ENCODE results near the gene CDH4. TPM values are rescaled to one million over a fixed set of nuclear protein-coding genes. Genes with fewer than 3 reads are reported as not detected.

CDH4 gene
- total and polyA plus RNA-seq, 2 of the 4 experiments (the other 2 are of a cell fraction): 1.6 to 3.5 TPM

DNA sequence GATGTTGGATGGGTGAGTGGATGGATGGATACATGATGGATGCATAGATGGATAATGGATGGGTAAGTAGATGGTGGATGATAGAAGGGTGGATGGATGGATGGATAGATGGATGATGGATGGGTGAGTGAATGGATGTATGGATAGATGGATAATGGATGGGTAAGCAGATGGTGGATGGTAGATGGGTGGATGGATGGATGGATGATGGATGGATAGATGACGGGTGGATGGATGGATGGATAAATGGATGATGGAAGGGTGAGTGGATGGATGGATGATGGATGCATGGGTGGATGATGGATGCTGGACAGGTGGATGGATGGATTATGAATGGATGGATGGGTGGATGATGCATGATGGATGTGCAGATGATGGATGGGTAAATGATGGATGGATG lies 638.1 kb downstream of the CDH4 start:
- no peak overlapping the region for H3K9ac ChIP-seq (ENCODE audit: low read depth, low read length)
- H4K8ac ChIP-seq (ENCODE audit: low read depth in 2 of 2, low read length in 2 of 2): no peak overlapping the region
- H2BK120ac ChIP-seq (ENCODE audit: low read depth, low read length): no peak overlapping the region
- POLR2A ChIA-PET (ENCODE audit: unreplicated experiment): no interaction called here
- no TSS peak for BruUV-seq (replicated peaks)
- no peak overlapping the region for H3K27ac ChIP-seq (ENCODE audit: insufficient read depth, low read length)
- H3K56ac ChIP-seq (ENCODE audit: extremely low read depth, insufficient read depth, low read length): no peak overlapping the region
- H3K23ac ChIP-seq (ENCODE audit: low read depth, low read length): no peak overlapping the region
- no peaks in the 10 kb centered on the region for H3K27me3 ChIP-seq (ENCODE audit: control insufficient read depth, insufficient read depth, low read length)
- TF ChIP-seq CHD1 (IDR thresholded peaks at IDR 0.05; ENCODE audit: low read depth, low read length): no peak
- TF ChIP-seq MAZ (IDR thresholded peaks at IDR 0.05; ENCODE audit: borderline replicate concordance, low read depth, low read length): no peak
- TF ChIP-seq, protein P1, sequence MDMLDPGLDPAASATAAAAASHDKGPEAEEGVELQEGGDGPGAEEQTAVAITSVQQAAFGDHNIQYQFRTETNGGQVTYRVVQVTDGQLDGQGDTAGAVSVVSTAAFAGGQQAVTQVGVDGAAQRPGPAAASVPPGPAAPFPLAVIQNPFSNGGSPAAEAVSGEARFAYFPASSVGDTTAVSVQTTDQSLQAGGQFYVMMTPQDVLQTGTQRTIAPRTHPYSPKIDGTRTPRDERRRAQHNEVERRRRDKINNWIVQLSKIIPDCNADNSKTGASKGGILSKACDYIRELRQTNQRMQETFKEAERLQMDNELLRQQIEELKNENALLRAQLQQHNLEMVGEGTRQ (IDR thresholded peaks at IDR 0.05; ENCODE audit: low read depth, low read length): no peak
- no peak for TF ChIP-seq MAFK (IDR thresholded peaks at IDR 0.05; ENCODE audit: low read depth, low read length)
- no peak for TF ChIP-seq CEBPB (IDR thresholded peaks at IDR 0.05; ENCODE audit: low read depth, low read length)
- TF ChIP-seq RFX5 (IDR thresholded peaks at IDR 0.05; ENCODE audit: low read depth, low read length): no peak
- TF ChIP-seq RCOR1 (IDR thresholded peaks at IDR 0.05; ENCODE audit: insufficient replicate concordance, low read length): no peak
- TF ChIP-seq MXI1 (IDR thresholded peaks at IDR 0.05; ENCODE audit: borderline replicate concordance, low read depth, low read length): no peak
- TF ChIP-seq SMC3 (IDR thresholded peaks at IDR 0.05; ENCODE audit: low read depth, low read length): no peak
- no peak for TF ChIP-seq FOS (IDR thresholded peaks at IDR 0.05; ENCODE audit: low read depth, low read length)
- TF ChIP-seq, protein P2, sequence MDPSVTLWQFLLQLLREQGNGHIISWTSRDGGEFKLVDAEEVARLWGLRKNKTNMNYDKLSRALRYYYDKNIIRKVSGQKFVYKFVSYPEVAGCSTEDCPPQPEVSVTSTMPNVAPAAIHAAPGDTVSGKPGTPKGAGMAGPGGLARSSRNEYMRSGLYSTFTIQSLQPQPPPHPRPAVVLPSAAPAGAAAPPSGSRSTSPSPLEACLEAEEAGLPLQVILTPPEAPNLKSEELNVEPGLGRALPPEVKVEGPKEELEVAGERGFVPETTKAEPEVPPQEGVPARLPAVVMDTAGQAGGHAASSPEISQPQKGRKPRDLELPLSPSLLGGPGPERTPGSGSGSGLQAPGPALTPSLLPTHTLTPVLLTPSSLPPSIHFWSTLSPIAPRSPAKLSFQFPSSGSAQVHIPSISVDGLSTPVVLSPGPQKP (IDR thresholded peaks at IDR 0.05; ENCODE audit: borderline replicate concordance, low read depth, low read length): no peak
- intact Hi-C loops (cut with micrococcal nuclease) (no loop called here), dilution Hi-C loops (cut with HindIII; ENCODE audit: low sequenced_read_pairs, unreplicated experiment) (no loop called here), in situ Hi-C loops (cut with MboI; ENCODE audit: low sequenced_read_pairs) (loop anchor here (10.0 to 25.0 kb wide), 3 partner anchors 628 to 1828 kb away; partner anchors contain the start of gene CDH4)
- no peak overlapping the region for H2AK5ac ChIP-seq (ENCODE audit: low read depth, low read length)
- H4K91ac ChIP-seq (ENCODE audit: insufficient read depth, low read depth, low read length): no peak overlapping the region
- no peak overlapping the region for H2AFZ ChIP-seq (replicated peaks; ENCODE audit: low read length, poor library complexity)
- no peak overlapping the region for H3K4me3 ChIP-seq (ENCODE audit: insufficient read depth, low read depth, low read length)
- peaks cover 2% of the 10 kb centered on the region for H3K9me3 ChIP-seq (ENCODE audit: control insufficient read depth, insufficient read depth, low read length)
- H3K4ac ChIP-seq (ENCODE audit: low read depth, low read length): no peak overlapping the region
- H2BK20ac ChIP-seq (ENCODE audit: low read depth, low read length): no peak overlapping the region
- 0% methylated on average over 1 of the region's 1 CpG; no CpG with 5 or more reads in 1 of the 2 experiments for WGBS, 2 experiments (ENCODE audit: extremely low coverage in 2 of 2, insufficient read length in 1 of 2)
- H2BK5ac ChIP-seq (ENCODE audit: low read depth, low read length, poor library complexity, severe bottlenecking): no peak overlapping the region
- no peaks in the 10 kb centered on the region for H3K9me1 ChIP-seq (ENCODE audit: insufficient read depth, low read length)
- DNase-seq (no peak), ATAC-seq (ENCODE audit: low read depth) (no peak)
- no peak overlapping the region for H2BK15ac ChIP-seq (ENCODE audit: low read depth, low read length)
- CTCF ChIA-PET: no interaction called here
- H2AK9ac ChIP-seq (replicated peaks; ENCODE audit: low read depth, low read length, poor library complexity): no peak overlapping the region
- no peaks in the 10 kb centered on the region for H3K79me1 ChIP-seq (ENCODE audit: low read depth in 1 of 2, low read length in 2 of 2)
- H3K36me3 ChIP-seq (ENCODE audit: control insufficient read depth, insufficient read depth, low read length): no peaks in the 10 kb centered on the region
- no peak overlapping the region for H3K18ac ChIP-seq (ENCODE audit: low read depth, low read length)
- no peak overlapping the region for H3K4me2 ChIP-seq (ENCODE audit: low read depth, low read length)
- no peaks in the 10 kb centered on the region for H3K4me1 ChIP-seq (ENCODE audit: control insufficient read depth, insufficient read depth, low read length)
- no peak overlapping the region for H3K14ac ChIP-seq (replicated peaks; ENCODE audit: low read depth, low read length)
- no peaks in the 10 kb centered on the region for H4K20me1 ChIP-seq (ENCODE audit: insufficient read depth, low read length)
- no peak overlapping the region for H4K5ac ChIP-seq (ENCODE audit: low read depth, low read length)

All from IMR-90 (cell line).